Liver (tissue), 9 donors: ENCODE data around the gene PRELID3B. TPM values are rescaled to one million over a fixed set of nuclear protein-coding genes. Genes with fewer than 3 reads are reported as not detected.

ENCODE experiments used
- DNase-seq: peaks from one replicate; pipeline ENCODE4 v3.0.0-alpha.2; 2017; ENCODE audit warnings: low spot score
- H3K27ac ChIP-seq, 2 donors: one replicate each; pipeline ENCODE4 v1.7.0; 2013; ENCODE audit warnings: inconsistent platforms in 2 of 2, low read length in 2 of 2, control low read depth in 1 of 2, low read depth in 1 of 2, mild to moderate bottlenecking in 1 of 2
- H3K27me3 ChIP-seq, 4 donors: one replicate each; pipeline versions ENCODE4 v1.6.1 to v1.7.0; 2013; ENCODE audit warnings: low read length in 3 of 4, inconsistent platforms in 1 of 4, mild to moderate bottlenecking in 1 of 4, moderate library complexity in 1 of 4; ENCODE audit not compliant: control insufficient read depth in 4 of 4, insufficient read depth in 4 of 4
- H3K36me3 ChIP-seq, 4 donors: one replicate each; pipeline versions ENCODE4 v1.6.1 to v1.7.0; 2013; ENCODE audit warnings: low read length in 3 of 4, mild to moderate bottlenecking in 3 of 4, low read depth in 1 of 4, moderate library complexity in 1 of 4; ENCODE audit not compliant: control insufficient read depth in 4 of 4, insufficient read depth in 3 of 4
- H3K4me1 ChIP-seq, 4 donors: one replicate each; pipeline versions ENCODE4 v1.6.1 to v1.7.0; 2013; ENCODE audit warnings: low read length in 3 of 4, mild to moderate bottlenecking in 3 of 4, moderate library complexity in 1 of 4; ENCODE audit not compliant: control insufficient read depth in 4 of 4, insufficient read depth in 4 of 4
- H3K4me3 ChIP-seq, 3 donors: one replicate each; pipeline versions ENCODE4 v1.6.1 to v1.7.0; 2013; ENCODE audit warnings: low read length in 3 of 3, control low read depth in 1 of 3, low read depth in 1 of 3, mild to moderate bottlenecking in 1 of 3
- H3K9ac ChIP-seq, 2 donors: one replicate each; pipeline ENCODE4 v1.7.0; 2013; ENCODE audit warnings: low read length in 2 of 2, mild to moderate bottlenecking in 2 of 2, moderate library complexity in 2 of 2, control low read depth in 1 of 2, low read depth in 1 of 2
- H3K9me3 ChIP-seq, 4 donors: one replicate each; pipeline versions ENCODE4 v1.6.1 to v1.7.0; 2013; ENCODE audit warnings: low read length in 3 of 4; ENCODE audit not compliant: control insufficient read depth in 4 of 4
- ATF3 ChIP-seq: IDR thresholded peaks from 2 replicates; pipeline ENCODE4 v1.6.1; 2016; ENCODE audit warnings: antibody characterized with exemption
- EGR1 ChIP-seq, 2 donors: IDR thresholded peaks; 2 replicates each; pipeline ENCODE4 v1.6.1; 2016 to 2018; ENCODE audit warnings: antibody characterized with exemption in 2 of 2, low read depth in 2 of 2
- FOXA1 ChIP-seq: IDR thresholded peaks from 2 replicates; pipeline ENCODE4 v1.6.1; 2016; ENCODE audit warnings: antibody characterized with exemption
- FOXA2 ChIP-seq: IDR thresholded peaks from 2 replicates; pipeline ENCODE4 v1.6.1; 2016; ENCODE audit warnings: antibody characterized with exemption
- GABPA ChIP-seq, 2 donors: IDR thresholded peaks in 1 of 2; conservative IDR thresholded peaks in 1 of 2; 2 replicates each; pipeline ENCODE4 v1.6.1; 2016; ENCODE audit warnings: antibody characterized with exemption in 2 of 2, mild to moderate bottlenecking in 1 of 2, moderate library complexity in 1 of 2
- HNF4A ChIP-seq, 2 donors: conservative IDR thresholded peaks; 2 replicates each; pipeline ENCODE4 v1.6.1; 2016; ENCODE audit warnings: antibody characterized with exemption in 2 of 2, mild to moderate bottlenecking in 2 of 2
- JUND ChIP-seq, 2 donors: IDR thresholded peaks; 2 replicates each; pipeline ENCODE4 v1.6.1; 2016; ENCODE audit warnings: antibody characterized with exemption in 2 of 2
- NR2F2 ChIP-seq: IDR thresholded peaks from 2 replicates; pipeline ENCODE4 v1.6.1; 2016; ENCODE audit warnings: antibody characterized with exemption
- RAD21 ChIP-seq, 2 donors: IDR thresholded peaks; 2 replicates each; pipeline ENCODE4 v1.6.1; 2016; ENCODE audit warnings: antibody characterized with exemption in 2 of 2, mild to moderate bottlenecking in 2 of 2
- SP1 ChIP-seq: IDR thresholded peaks from 2 replicates; pipeline ENCODE4 v1.6.1; 2018; ENCODE audit warnings: antibody characterized with exemption, mild to moderate bottlenecking
- TAF1 ChIP-seq: conservative IDR thresholded peaks from 2 replicates; pipeline ENCODE4 v1.6.1; 2016; ENCODE audit warnings: antibody characterized with exemption, mild to moderate bottlenecking
- YY1 ChIP-seq: IDR thresholded peaks from 2 replicates; pipeline ENCODE4 v1.6.1; 2016; ENCODE audit warnings: antibody characterized with exemption, mild to moderate bottlenecking
- WGBS: extraction: QIAGEN DNeasy Blood & Tissue Kit; methylation state at CpG from one replicate; pipeline ENCODE4 v1.1.7; 2013; 5-methylcytosine and 5-hydroxymethylcytosine counted together
- polyA plus RNA-seq, 2 donors: library from polyadenylated mRNA; stranded (reverse) in 1 of 2; unstranded in 1 of 2; fragments of 200-250 nt in 1 of 2; fragments of >200 nt in 1 of 2; fragmentation: Nextera tagmentation in 1 of 2; extraction: Ambion mirVana in 1 of 2; gene quantifications; one replicate each; pipeline versions ENCODE4 v1.2.1 to v1.2.3, GENCODE V29; 2013 to 2015
- total RNA-seq, 2 donors: library from RNA; depleted of rRNA; stranded (reverse); fragments of >200 nt; gene quantifications; one replicate each; pipeline ENCODE4 v1.2.3, GENCODE V29; 2014
- TF ChIP-seq, protein P1 (sequence below): IDR thresholded peaks from 2 replicates; pipeline ENCODE4 v1.6.1; 2016; ENCODE audit warnings: antibody characterized with exemption, mild to moderate bottlenecking
- TF ChIP-seq, protein P2 (sequence below): IDR thresholded peaks from 2 replicates; pipeline ENCODE4 v1.6.1; 2016; ENCODE audit warnings: antibody characterized with exemption
- TF ChIP-seq, protein P3 (sequence below): IDR thresholded peaks from 2 replicates; pipeline ENCODE4 v1.6.1; 2016; ENCODE audit warnings: antibody characterized with exemption
- TF ChIP-seq, protein P4 (sequence below): fragments of 150-350 bp; IDR thresholded peaks from 2 replicates; pipeline ENCODE4 v1.5.1; 2017; ENCODE audit warnings: improper control_type of control experiment, low read depth, low read length; ENCODE audit not compliant: missing input control
- donor health status: healthy.
- donor health status: healthy.
- donor health status: healthy.
- donor health status: healthy.
- donor health status: healthy.

Gene PRELID3B
- total and polyA plus RNA-seq, 4 donors: 18.2 to 38.1 (median 25.3) TPM

DNA sequence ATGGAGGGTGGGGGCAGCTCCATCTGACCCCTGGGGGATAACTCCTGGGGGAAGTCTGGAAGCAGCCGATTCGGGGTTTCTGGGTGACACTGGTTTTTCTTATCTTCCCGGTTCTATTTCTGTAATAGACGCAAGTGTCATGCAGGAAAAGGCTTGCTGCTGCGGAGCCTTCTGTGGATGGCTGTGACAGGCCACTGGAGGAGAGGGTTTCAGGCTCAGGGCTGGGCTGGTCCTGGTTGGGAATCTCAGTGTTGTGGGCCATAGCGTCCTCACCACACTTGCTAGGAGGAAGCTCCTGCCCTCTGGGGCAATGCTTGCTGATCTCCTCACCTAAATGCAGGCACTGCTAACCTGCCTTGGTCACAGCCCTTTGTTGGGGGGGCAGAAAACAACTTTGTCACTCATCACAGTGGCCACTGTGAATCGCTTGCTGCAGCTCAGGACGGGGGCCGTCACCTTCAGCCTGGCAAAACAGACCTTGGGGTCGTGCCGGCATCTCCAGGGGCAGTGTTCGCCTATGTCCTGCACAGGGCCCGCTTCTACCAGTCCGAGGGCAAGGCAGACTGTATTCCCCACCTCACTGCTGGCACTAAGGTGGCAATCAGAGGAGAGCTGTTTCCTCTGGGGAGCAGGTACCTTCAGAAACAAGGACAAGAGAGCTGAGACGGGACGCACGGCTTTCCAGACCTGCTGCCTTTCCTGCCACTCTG is 27.8 kb downstream of the PRELID3B start:
- Histone ChIP-seq H3K36me3 (no peaks in the 10 kb centered on the region), H3K4me3 (no peak overlapping the region), H3K9me3 (no peaks in the 10 kb centered on the region), H3K27ac (no peak overlapping the region), H3K4me1 (no peaks in the 10 kb centered on the region), H3K9ac (no peak overlapping the region), H3K27me3 (no peaks in the 10 kb centered on the region)
- TF ChIP-seq GABPA (IDR thresholded peaks at IDR 0.05 in 1 of 2, conservative IDR thresholded peaks at IDR 0.05 in 1 of 2) (no peak), YY1 (no peak), FOXA2 (no peak), HNF4A (conservative IDR thresholded peaks at IDR 0.05) (no peak), SP1 (no peak), FOXA1 (no peak), JUND (IDR thresholded peaks at IDR 0.05) (no peak), NR2F2 (no peak), EGR1 (IDR thresholded peaks at IDR 0.05; ENCODE audit: low read depth in 2 of 2) (no peak), RAD21 (IDR thresholded peaks at IDR 0.05) (no peak), TAF1 (no peak), ATF3 (no peak)
- TF ChIP-seq, protein P1, sequence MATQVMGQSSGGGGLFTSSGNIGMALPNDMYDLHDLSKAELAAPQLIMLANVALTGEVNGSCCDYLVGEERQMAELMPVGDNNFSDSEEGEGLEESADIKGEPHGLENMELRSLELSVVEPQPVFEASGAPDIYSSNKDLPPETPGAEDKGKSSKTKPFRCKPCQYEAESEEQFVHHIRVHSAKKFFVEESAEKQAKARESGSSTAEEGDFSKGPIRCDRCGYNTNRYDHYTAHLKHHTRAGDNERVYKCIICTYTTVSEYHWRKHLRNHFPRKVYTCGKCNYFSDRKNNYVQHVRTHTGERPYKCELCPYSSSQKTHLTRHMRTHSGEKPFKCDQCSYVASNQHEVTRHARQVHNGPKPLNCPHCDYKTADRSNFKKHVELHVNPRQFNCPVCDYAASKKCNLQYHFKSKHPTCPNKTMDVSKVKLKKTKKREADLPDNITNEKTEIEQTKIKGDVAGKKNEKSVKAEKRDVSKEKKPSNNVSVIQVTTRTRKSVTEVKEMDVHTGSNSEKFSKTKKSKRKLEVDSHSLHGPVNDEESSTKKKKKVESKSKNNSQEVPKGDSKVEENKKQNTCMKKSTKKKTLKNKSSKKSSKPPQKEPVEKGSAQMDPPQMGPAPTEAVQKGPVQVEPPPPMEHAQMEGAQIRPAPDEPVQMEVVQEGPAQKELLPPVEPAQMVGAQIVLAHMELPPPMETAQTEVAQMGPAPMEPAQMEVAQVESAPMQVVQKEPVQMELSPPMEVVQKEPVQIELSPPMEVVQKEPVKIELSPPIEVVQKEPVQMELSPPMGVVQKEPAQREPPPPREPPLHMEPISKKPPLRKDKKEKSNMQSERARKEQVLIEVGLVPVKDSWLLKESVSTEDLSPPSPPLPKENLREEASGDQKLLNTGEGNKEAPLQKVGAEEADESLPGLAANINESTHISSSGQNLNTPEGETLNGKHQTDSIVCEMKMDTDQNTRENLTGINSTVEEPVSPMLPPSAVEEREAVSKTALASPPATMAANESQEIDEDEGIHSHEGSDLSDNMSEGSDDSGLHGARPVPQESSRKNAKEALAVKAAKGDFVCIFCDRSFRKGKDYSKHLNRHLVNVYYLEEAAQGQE: no peak
- TF ChIP-seq, protein P2, sequence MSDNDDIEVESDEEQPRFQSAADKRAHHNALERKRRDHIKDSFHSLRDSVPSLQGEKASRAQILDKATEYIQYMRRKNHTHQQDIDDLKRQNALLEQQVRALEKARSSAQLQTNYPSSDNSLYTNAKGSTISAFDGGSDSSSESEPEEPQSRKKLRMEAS: no peak
- TF ChIP-seq, protein P3, sequence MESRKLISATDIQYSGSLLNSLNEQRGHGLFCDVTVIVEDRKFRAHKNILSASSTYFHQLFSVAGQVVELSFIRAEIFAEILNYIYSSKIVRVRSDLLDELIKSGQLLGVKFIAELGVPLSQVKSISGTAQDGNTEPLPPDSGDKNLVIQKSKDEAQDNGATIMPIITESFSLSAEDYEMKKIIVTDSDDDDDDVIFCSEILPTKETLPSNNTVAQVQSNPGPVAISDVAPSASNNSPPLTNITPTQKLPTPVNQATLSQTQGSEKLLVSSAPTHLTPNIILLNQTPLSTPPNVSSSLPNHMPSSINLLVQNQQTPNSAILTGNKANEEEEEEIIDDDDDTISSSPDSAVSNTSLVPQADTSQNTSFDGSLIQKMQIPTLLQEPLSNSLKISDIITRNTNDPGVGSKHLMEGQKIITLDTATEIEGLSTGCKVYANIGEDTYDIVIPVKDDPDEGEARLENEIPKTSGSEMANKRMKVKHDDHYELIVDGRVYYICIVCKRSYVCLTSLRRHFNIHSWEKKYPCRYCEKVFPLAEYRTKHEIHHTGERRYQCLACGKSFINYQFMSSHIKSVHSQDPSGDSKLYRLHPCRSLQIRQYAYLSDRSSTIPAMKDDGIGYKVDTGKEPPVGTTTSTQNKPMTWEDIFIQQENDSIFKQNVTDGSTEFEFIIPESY: no peak
- TF ChIP-seq, protein P4, sequence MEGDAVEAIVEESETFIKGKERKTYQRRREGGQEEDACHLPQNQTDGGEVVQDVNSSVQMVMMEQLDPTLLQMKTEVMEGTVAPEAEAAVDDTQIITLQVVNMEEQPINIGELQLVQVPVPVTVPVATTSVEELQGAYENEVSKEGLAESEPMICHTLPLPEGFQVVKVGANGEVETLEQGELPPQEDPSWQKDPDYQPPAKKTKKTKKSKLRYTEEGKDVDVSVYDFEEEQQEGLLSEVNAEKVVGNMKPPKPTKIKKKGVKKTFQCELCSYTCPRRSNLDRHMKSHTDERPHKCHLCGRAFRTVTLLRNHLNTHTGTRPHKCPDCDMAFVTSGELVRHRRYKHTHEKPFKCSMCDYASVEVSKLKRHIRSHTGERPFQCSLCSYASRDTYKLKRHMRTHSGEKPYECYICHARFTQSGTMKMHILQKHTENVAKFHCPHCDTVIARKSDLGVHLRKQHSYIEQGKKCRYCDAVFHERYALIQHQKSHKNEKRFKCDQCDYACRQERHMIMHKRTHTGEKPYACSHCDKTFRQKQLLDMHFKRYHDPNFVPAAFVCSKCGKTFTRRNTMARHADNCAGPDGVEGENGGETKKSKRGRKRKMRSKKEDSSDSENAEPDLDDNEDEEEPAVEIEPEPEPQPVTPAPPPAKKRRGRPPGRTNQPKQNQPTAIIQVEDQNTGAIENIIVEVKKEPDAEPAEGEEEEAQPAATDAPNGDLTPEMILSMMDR: no peak
- DNase-seq: no peak
- 85% methylated on average over 17 of the region's 17 CpGs for WGBS
